Panc1 (cell line): ENCODE data around the gene SIN3B.

ENCODE experiments used
- POLR2AphosphoS5 ChIP-seq: IDR thresholded peaks from 2 replicates; pipeline ENCODE4 v1.6.1; 2012; ENCODE audit warnings: mild to moderate bottlenecking, low read depth, low read length, moderate library complexity
- REST ChIP-seq, 2 experiments: IDR thresholded peaks; 2 replicates each; pipeline ENCODE4 v1.6.1; 2011 to 2012; ENCODE audit warnings: low read depth in 2 of 2, control low read depth in 1 of 2, low read length in 1 of 2, mild to moderate bottlenecking in 1 of 2, moderate library complexity in 1 of 2; ENCODE audit not compliant: insufficient read depth in 1 of 2
- SIN3A ChIP-seq: IDR thresholded peaks from 2 replicates; pipeline ENCODE4 v1.6.1; 2012; ENCODE audit warnings: low read depth, mild to moderate bottlenecking, low read length, moderate library complexity, borderline replicate concordance; ENCODE audit not compliant: insufficient read depth
- TCF7L2 ChIP-seq: IDR thresholded peaks from 2 replicates; pipeline ENCODE4 v1.6.1; 2011; ENCODE audit warnings: mild to moderate bottlenecking, low read depth, low read length, inconsistent platforms
- TF ChIP-seq, protein P1 (sequence below): fragments of 450-650 bp; IDR thresholded peaks from 2 replicates; pipeline ENCODE4 v1.5.1; 2017; ENCODE audit warnings: mild to moderate bottlenecking

- TF ChIP-seq, protein P1, sequence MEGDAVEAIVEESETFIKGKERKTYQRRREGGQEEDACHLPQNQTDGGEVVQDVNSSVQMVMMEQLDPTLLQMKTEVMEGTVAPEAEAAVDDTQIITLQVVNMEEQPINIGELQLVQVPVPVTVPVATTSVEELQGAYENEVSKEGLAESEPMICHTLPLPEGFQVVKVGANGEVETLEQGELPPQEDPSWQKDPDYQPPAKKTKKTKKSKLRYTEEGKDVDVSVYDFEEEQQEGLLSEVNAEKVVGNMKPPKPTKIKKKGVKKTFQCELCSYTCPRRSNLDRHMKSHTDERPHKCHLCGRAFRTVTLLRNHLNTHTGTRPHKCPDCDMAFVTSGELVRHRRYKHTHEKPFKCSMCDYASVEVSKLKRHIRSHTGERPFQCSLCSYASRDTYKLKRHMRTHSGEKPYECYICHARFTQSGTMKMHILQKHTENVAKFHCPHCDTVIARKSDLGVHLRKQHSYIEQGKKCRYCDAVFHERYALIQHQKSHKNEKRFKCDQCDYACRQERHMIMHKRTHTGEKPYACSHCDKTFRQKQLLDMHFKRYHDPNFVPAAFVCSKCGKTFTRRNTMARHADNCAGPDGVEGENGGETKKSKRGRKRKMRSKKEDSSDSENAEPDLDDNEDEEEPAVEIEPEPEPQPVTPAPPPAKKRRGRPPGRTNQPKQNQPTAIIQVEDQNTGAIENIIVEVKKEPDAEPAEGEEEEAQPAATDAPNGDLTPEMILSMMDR: no peak
- TF ChIP-seq POLR2AphosphoS5 (no peak), REST (IDR thresholded peaks at IDR 0.05; ENCODE audit: insufficient read depth in 1 of 2, low read depth in 2 of 2, low read length in 1 of 2) (no peak), TCF7L2 (no peak), SIN3A (no peak)
Observed at GRCh38 chr19:16849168-16849567, 20.0 kb downstream of the SIN3B start.
